GM23338 (cell line): Measurements from ENCODE around the gene ALX3. TPM values are rescaled to one million over a fixed set of nuclear protein-coding genes. Genes with fewer than 3 reads are reported as not detected.
A peak's percentile ranks its signal among the peaks of the same experiment; 100 is the strongest.

Experiments used
- ATAC-seq: fragments of 200-7000 bp; cut with Tn5 transposase; 3 replicates; pipeline ENCODE4 v1.9.1; 2020
- DNase-seq: peaks from one replicate; pipeline ENCODE4 v3.0.0-alpha.2; 2015; ENCODE audit warnings: low spot score
- H2AFZ ChIP-seq: fragments of 200-600 bp; sonication (generic); 2 replicates; pipeline ENCODE4 v1.8.0; 2016; ENCODE audit warnings: antibody characterized with exemption, mild to moderate bottlenecking, moderate library complexity
- H3F3A ChIP-seq: fragments of 200-600 bp; sonication (generic); replicated peaks from 2 replicates; pipeline ENCODE4 v1.8.0; 2017; ENCODE audit warnings: antibody characterized with exemption, mixed run types, low read depth
- H3K27ac ChIP-seq: fragments of 200-600 bp; sonication (generic); 2 replicates; pipeline ENCODE4 v1.6.1; 2016; ENCODE audit warnings: low read depth
- H3K27me3 ChIP-seq: fragments of 200-600 bp; sonication (generic); 2 replicates; pipeline ENCODE4 v1.8.0; 2016; ENCODE audit warnings: mild to moderate bottlenecking, mixed run types, moderate library complexity; ENCODE audit not compliant: insufficient read depth
- H3K36me3 ChIP-seq: fragments of 200-600 bp; sonication (generic); 2 replicates; pipeline ENCODE4 v1.8.0; 2016; ENCODE audit warnings: mild to moderate bottlenecking; ENCODE audit not compliant: insufficient read depth
- H3K4me1 ChIP-seq: fragments of 200-600 bp; sonication (generic); 2 replicates; pipeline ENCODE4 v1.8.0; 2016; ENCODE audit warnings: mild to moderate bottlenecking, moderate library complexity; ENCODE audit not compliant: insufficient read depth
- H3K4me2 ChIP-seq: fragments of 200-600 bp; sonication (generic); 2 replicates; pipeline ENCODE4 v1.7.1; 2017; ENCODE audit warnings: mixed run types
- H3K4me3 ChIP-seq: fragments of 200-600 bp; sonication (generic); 2 replicates; pipeline ENCODE4 v1.6.1; 2016; ENCODE audit warnings: mixed run types
- H3K79me2 ChIP-seq: fragments of 200-600 bp; sonication (generic); replicated peaks from 2 replicates; pipeline ENCODE4 v1.8.0; 2017; ENCODE audit warnings: mild to moderate bottlenecking; ENCODE audit not compliant: insufficient read depth
- H3K9me2 ChIP-seq: fragments of 200-600 bp; sonication (generic); 2 replicates; pipeline ENCODE4 v1.8.0; 2017; ENCODE audit not compliant: insufficient read depth
- H4K20me1 ChIP-seq: fragments of 200-600 bp; sonication (generic); replicated peaks from 2 replicates; pipeline ENCODE4 v1.8.0; 2017; ENCODE audit warnings: mild to moderate bottlenecking; ENCODE audit not compliant: insufficient read depth
- H3K27ac Mint-ChIP-seq: 2 replicates; pipeline ENCODE4 v1.8.0; 2020; ENCODE audit warnings: inconsistent platforms, mild to moderate bottlenecking, moderate library complexity, mixed read lengths
- H3K27me3 Mint-ChIP-seq: 3 replicates; pipeline ENCODE4 v1.8.0; 2022; ENCODE audit warnings: low read depth, mild to moderate bottlenecking, moderate library complexity, mixed read lengths, inconsistent platforms; ENCODE audit not compliant: insufficient read depth, poor library complexity
- H3K36me3 Mint-ChIP-seq: 3 replicates; pipeline ENCODE4 v1.8.0; 2021; ENCODE audit warnings: low read depth, mild to moderate bottlenecking, inconsistent platforms, moderate library complexity, mixed read lengths
- H3K4me1 Mint-ChIP-seq: 3 replicates; pipeline ENCODE4 v1.8.0; 2020; ENCODE audit warnings: mild to moderate bottlenecking, inconsistent platforms, mixed read lengths
- H3K4me3 Mint-ChIP-seq: 3 replicates; pipeline ENCODE4 v1.8.0; 2021; ENCODE audit warnings: moderate library complexity, mild to moderate bottlenecking, inconsistent platforms, mixed read lengths
- H3K9me3 Mint-ChIP-seq: 3 replicates; pipeline ENCODE4 v1.8.0; 2020; ENCODE audit warnings: moderate library complexity, mild to moderate bottlenecking, inconsistent platforms, mixed read lengths
- CREB1 ChIP-seq: fragments of 250-450 bp; sonication (Bioruptor Pico); IDR thresholded peaks from 2 replicates; pipeline ENCODE4 v1.5.0; 2020; ENCODE audit warnings: low read depth, mild to moderate bottlenecking, moderate library complexity
- ETS1 ChIP-seq: IDR thresholded peaks from 2 replicates; pipeline ENCODE4 v1.6.1; 2016; ENCODE audit warnings: antibody characterized with exemption
- EZH2 ChIP-seq: fragments of 200-600 bp; sonication (generic); IDR thresholded peaks from one replicate; pipeline ENCODE4 v1.8.0; 2017; ENCODE audit warnings: antibody characterized with exemption, mild to moderate bottlenecking, low read depth; ENCODE audit not compliant: unreplicated experiment
- EZH2phosphoT487 ChIP-seq: fragments of 200-600 bp; sonication (generic); IDR thresholded peaks from one replicate; pipeline ENCODE4 v1.8.1; 2018; ENCODE audit warnings: antibody characterized with exemption; ENCODE audit not compliant: unreplicated experiment
- NANOG ChIP-seq: IDR thresholded peaks from 2 replicates; pipeline ENCODE4 v1.6.1; 2016; ENCODE audit warnings: antibody characterized with exemption, borderline replicate concordance
- POLR2AphosphoS5 ChIP-seq: IDR thresholded peaks from 2 replicates; pipeline ENCODE4 v1.6.1; 2016; ENCODE audit warnings: antibody characterized with exemption, low read depth
- STAT1 ChIP-seq: IDR thresholded peaks from one replicate; pipeline ENCODE4 v1.6.1; 2016; ENCODE audit warnings: antibody characterized with exemption; ENCODE audit not compliant: unreplicated experiment
- ZNF462 ChIP-seq: fragments of 250-450 bp; sonication (Bioruptor Pico); IDR thresholded peaks from 2 replicates; pipeline ENCODE4 v1.5.0; 2020; ENCODE audit warnings: mild to moderate bottlenecking, moderate library complexity
- polyA plus RNA-seq: library from polyadenylated mRNA; unstranded; fragments of >200 nt; fragmentation: Nextera tagmentation; extraction: Ambion mirVana; gene quantifications from 2 replicates; pipeline ENCODE4 v1.2.1, GENCODE V29; 2016
- total RNA-seq: library from RNA; depleted of rRNA; stranded (reverse); fragments of >200 nt; shearing (Covaris generic); gene quantifications from 2 replicates; pipeline ENCODE4 v1.2.3, GENCODE V29; 2014

ALX3 gene
- total and polyA plus RNA-seq, 2 experiments from 2014 or later, result not detected

- H3K4me3 ChIP-seq, result peak overlapping the region; percentile 58
- H3K36me3 Mint-ChIP-seq, result no peaks in the 10 kb centered on the region; the same call in 2 of the 3 replicates
- no peak overlapping the region for H3K27ac ChIP-seq
- H3K36me3 ChIP-seq, result no peaks in the 10 kb centered on the region
- peak; percentile 73 for DNase-seq
- peak; percentile 50 for ATAC-seq
- H3K4me2 ChIP-seq, result peak overlapping the region; percentile 87
- peaks cover 87% of the 10 kb centered on the region for H3K27me3 Mint-ChIP-seq
- H3K4me1 ChIP-seq, result peaks cover 22% of the 10 kb centered on the region
- H4K20me1 ChIP-seq, result no peaks in the 10 kb centered on the region; the same call in 1 of the 2 replicates
- H3K9me3 Mint-ChIP-seq, result peaks cover 3% of the 10 kb centered on the region; the same call in 1 of the 3 replicates
- no peak for TF ChIP-seq STAT1
- peak; percentile 72 for TF ChIP-seq EZH2phosphoT487
- TF ChIP-seq POLR2AphosphoS5, result no peak
- TF ChIP-seq EZH2, result peak; percentile 75
- H3K4me3 Mint-ChIP-seq, result peak overlapping the region; percentile 67
- H3F3A ChIP-seq, result 0 out of 2 replicates have a peak, but pooled peaks cover 4% of the 10 kb centered on the region
- H3K4me1 Mint-ChIP-seq, result peaks cover 12% of the 10 kb centered on the region
- no peaks in the 10 kb centered on the region for H3K9me2 ChIP-seq
- H3K27ac Mint-ChIP-seq, result no peak overlapping the region
- H3K79me2 ChIP-seq, result no peaks in the 10 kb centered on the region
- H3K27me3 ChIP-seq, result peaks cover 89% of the 10 kb centered on the region
- H2AFZ ChIP-seq, result peak overlapping the region; percentile 95
Measured at GRCh38 chr1:110067893-110068645, 2.4 kb downstream of the ALX3 start.

GRCh38 chr1:110067479-110067892 is 3.0 kb downstream of the ALX3 start:
- Mint-ChIP-seq H3K9me3 (peaks cover 3% of the 10 kb centered on the region; the same call in 1 of the 3 replicates), H3K4me3 (peak overlapping the region; percentile 67), H3K27ac (no peak overlapping the region), H3K4me1 (peaks cover 12% of the 10 kb centered on the region), H3K36me3 (no peaks in the 10 kb centered on the region; the same call in 2 of the 3 replicates), H3K27me3 (peaks cover 82% of the 10 kb centered on the region)
- Histone ChIP-seq H3F3A (0 out of 2 replicates have a peak, but pooled peaks cover 4% of the 10 kb centered on the region), H3K4me1 (peaks cover 22% of the 10 kb centered on the region), H4K20me1 (no peaks in the 10 kb centered on the region; the same call in 1 of the 2 replicates), H3K9me2 (no peaks in the 10 kb centered on the region), H3K4me2 (peak overlapping the region; percentile 87), H3K36me3 (no peaks in the 10 kb centered on the region), H3K79me2 (no peaks in the 10 kb centered on the region), H3K27me3 (peaks cover 83% of the 10 kb centered on the region), H3K4me3 (peak overlapping the region; percentile 58), H2AFZ (peak overlapping the region; percentile 90), H3K27ac (no peak overlapping the region)
- ATAC-seq (peak; percentile 23), DNase-seq (peak; percentile 67)
- TF ChIP-seq STAT1 (no peak), EZH2 (peak; percentile 96)

- Histone ChIP-seq H3K36me3 (no peaks in the 10 kb centered on the region), H3K79me2 (no peaks in the 10 kb centered on the region), H4K20me1 (no peaks in the 10 kb centered on the region; the same call in 1 of the 2 replicates), H3K4me3 (no peak overlapping the region), H3K27ac (no peak overlapping the region), H3K4me1 (peaks cover 17% of the 10 kb centered on the region), H3F3A (0 out of 2 replicates have a peak, but pooled peaks cover 4% of the 10 kb centered on the region), H2AFZ (no peak overlapping the region), H3K27me3 (peaks cover 67% of the 10 kb centered on the region), H3K9me2 (no peaks in the 10 kb centered on the region), H3K4me2 (no peak overlapping the region)
- Mint-ChIP-seq H3K4me1 (peaks cover 6% of the 10 kb centered on the region), H3K27me3 (peaks cover 68% of the 10 kb centered on the region), H3K9me3 (peaks cover 3% of the 10 kb centered on the region; the same call in 1 of the 3 replicates), H3K36me3 (peaks cover 7% of the 10 kb centered on the region), H3K4me3 (no peak overlapping the region), H3K27ac (no peak overlapping the region)
- no peak for DNase-seq
- ATAC-seq, result no peak
- TF ChIP-seq ZNF462 (CRISPR knock-in tag) (no peak), ETS1 (no peak), EZH2 (no peak), NANOG (no peak), STAT1 (no peak), CREB1 (CRISPR knock-in tag) (no peak)
Measured at GRCh38 chr1:110065841-110066240, 4.6 kb downstream of the ALX3 start.
